SU-DHL-6 (cell line): ENCODE measurements around the gene TRDN.
"Not testable (repeated sequence)": the region's sequence is repeated elsewhere in the genome, so short reads cannot be mapped to it uniquely, and the experiment has no call there.

Source experiments
- EZH2phosphoT487 ChIP-seq: fragments of 200-600 bp; sonication (generic), shearing (Covaris generic); conservative IDR thresholded peaks from 2 replicates; pipeline ENCODE4 v1.6.1; 2018; ENCODE audit warnings: mild to moderate bottlenecking, antibody characterized with exemption, low read length, moderate library complexity, mixed read lengths
- TF ChIP-seq, protein P1 (sequence below): fragments of 200-600 bp; sonication (generic); IDR thresholded peaks from one replicate; pipeline ENCODE4 v1.5.1; 2017; ENCODE audit warnings: antibody characterized with exemption, mild to moderate bottlenecking, low read length, moderate library complexity; ENCODE audit not compliant: insufficient read depth, poor library complexity, severe bottlenecking

DNA sequence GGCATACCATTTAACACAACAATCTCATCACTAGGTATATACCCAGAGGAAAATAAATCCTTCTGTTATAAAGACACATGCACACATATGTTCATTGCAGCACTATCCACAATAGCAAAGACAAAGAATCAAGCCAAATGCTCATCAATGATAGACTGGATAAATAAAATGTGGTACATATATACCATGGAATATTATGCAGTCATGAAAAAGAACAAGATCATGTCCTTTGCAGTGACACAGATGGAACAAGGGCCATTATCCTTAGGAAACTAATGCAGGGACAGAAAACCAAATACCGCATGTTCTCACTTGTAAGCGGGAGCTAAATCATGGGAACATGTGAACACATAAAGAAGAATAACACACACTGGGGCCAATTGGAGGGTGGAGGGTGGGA lies 322.3 kb downstream of the TRDN start:
- not testable (repeated sequence) for TF ChIP-seq EZH2phosphoT487
- TF ChIP-seq, protein P1, sequence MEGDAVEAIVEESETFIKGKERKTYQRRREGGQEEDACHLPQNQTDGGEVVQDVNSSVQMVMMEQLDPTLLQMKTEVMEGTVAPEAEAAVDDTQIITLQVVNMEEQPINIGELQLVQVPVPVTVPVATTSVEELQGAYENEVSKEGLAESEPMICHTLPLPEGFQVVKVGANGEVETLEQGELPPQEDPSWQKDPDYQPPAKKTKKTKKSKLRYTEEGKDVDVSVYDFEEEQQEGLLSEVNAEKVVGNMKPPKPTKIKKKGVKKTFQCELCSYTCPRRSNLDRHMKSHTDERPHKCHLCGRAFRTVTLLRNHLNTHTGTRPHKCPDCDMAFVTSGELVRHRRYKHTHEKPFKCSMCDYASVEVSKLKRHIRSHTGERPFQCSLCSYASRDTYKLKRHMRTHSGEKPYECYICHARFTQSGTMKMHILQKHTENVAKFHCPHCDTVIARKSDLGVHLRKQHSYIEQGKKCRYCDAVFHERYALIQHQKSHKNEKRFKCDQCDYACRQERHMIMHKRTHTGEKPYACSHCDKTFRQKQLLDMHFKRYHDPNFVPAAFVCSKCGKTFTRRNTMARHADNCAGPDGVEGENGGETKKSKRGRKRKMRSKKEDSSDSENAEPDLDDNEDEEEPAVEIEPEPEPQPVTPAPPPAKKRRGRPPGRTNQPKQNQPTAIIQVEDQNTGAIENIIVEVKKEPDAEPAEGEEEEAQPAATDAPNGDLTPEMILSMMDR: not testable (repeated sequence)
